Activated T-cell treated with anti-CD3 and anti-CD28 coated beads for 48 hours (primary cell): Measurements from ENCODE around the gene PFN3.
"Not testable (repeated sequence)": the region's sequence is repeated elsewhere in the genome, so short reads cannot be mapped to it uniquely, and the experiment has no call there.

Experiments used
- DNase-seq: peaks from one replicate; pipeline ENCODE4 v3.0.0-alpha.2; 2020; ENCODE audit warnings: low read depth

Gene PFN3

DNA sequence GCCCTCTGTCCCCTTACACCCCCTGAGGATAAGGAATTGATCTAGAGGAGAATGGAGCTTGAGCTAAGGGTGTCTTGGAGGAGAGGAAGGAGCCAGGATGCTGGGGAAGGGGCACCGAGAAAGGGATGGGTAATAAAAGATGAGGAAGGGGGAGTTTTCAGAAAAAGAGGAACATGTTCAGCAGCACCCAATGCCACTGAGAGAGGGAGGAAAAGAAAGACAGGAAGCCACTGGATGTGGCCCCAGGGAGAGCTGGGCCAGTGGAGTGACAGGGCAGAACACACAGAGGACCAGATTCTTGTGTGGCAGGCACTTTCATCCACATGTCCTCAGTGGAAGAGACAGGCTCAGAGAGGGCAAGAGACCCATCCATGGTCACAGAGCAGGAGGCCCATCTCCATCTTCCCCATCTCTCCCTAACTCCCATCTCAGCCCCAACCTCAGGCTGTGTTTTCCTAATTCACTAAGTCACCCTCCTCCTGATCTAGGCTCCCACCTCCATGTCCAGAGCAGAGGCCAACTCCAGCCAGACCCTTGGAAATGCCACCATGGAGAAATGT, 7.2 kb downstream of the PFN3 start:
- DNase-seq, result no peak

DNA sequence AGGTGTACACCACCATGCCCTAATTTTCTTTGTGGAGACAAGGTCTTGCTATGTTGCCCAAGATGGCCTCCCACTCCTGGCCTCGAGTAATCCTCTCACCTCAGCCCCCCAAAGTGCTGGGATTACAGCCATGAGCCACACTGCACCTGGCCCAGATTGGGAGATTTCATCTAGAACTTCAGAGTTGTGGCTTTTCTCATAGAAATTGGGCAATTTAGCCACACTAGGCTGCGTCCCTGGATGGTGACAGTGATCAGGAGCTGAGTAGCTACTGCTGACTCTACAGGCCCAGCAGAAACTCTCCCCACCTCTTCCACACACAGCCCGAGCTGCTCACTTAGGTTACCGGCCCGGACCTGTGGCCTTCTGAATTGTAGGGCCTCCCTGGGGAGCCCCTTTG, 7.7 kb downstream of the PFN3 start:
- DNase-seq, result no peak

DNA sequence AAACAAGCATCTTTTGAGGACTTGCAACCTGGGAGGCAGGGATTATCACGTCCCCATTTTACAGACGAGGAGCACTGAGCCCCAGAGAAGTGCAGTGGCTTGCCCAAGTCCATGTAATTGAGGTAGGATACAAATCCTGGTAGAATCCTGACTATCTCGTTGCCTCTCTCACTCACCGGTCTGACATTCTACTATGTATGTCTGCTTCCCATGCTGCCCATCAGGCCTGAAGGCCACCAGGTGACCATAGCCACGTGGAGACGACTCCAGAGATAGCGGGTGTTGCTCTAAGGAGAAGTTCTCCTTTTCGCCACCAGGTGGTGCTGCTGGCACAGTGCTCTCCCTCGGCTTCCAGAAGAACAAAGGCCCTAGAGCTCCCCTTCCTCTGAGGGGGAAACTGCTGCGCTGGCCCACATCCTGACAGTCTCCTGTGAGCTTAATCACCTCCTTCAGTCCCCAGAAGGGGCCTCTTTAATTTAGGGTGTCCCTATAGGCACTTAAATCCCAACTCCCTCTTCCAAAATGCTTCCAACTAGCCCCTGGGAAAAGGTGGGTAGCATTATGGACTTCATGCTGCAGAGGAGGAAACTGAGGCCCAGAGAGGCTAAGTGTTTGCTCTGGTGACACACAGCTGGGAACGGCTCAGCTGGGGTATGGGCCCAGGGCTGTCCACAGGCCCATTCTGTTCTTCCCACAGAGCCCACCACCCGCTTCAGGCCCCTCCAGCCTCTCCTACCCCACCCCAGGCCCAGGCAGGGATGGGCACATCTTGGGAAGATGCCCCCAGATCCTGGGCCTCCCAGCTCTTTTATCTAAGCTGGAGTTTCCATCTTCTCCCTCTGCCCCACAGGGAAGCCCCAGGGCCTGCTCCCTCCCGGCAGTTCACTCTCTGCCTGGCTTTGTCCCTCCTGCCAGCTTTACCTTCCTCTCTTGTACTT, 9.8 kb downstream of the PFN3 start:
- DNase-seq, result peak; percentile 83

DNA sequence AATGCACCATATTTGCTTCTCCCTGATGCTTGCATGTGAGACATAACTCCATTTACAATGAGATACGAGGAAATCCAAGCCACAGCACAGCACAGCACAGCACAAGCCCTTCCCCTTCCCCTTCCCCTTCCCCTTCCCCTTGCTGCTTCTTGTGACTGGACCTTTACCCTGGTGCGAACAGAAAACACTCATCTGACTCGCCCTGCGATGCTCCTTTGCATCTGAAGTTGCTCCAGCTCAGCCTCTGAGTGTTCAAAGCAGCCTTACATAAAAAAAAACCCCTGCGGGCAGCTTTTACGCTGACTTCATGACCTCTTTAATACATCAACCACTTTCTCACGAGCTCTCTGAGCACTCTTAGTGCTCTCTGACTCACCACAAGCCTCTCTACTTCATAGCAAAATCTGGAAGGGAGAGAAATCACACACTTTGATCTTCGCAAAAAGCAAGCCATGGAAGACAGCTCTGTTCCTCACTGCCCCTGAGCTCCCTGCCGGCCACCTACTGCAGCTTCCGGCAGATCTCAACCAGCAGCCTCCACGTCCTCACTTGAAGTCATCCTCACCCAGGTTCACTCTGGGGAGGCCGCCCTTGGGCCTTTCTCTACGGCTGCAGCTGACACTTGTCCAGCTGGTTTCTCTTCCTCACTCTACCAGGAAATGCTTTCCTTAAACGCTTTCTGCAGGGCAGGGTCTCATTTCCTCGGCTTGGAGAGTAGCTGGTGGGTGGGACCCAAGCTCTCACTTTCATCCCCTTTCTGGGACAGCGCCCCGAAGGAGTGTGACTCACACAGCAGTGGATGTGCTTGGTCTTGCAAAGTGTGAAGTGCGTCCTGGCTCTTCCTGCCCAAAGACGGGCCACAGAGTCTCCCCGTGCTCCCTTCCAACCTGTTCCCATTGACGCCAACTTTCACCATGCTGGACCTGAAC, 11.0 kb downstream of the PFN3 start:
- DNase-seq, result no peak

DNA sequence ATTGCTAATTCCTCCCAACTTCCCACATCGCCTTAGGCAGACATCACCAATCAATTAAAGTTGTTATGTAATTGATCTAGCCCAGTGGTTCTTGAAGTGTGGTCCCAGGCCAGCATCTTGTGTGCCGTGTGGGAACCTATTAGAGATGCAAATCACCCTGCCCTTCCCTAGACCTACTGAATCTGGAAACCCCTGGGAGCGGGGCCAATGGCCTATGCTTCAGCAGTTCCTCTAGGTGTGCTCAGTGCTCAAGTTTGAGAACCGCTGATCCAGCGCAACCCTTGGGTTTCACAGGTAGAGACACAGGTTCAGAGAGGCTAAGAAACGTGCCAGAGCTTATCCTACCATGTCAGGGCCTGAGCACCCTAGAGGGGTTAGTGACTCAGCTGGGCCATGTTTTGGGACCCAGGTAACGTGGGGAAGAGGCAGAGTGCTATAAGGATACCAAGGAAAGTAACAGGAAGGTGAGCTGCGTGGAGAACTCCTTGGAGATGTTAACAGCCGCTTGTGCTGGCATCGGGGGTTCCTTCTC, 11.9 kb downstream of the PFN3 start:
- DNase-seq, result no peak

DNA sequence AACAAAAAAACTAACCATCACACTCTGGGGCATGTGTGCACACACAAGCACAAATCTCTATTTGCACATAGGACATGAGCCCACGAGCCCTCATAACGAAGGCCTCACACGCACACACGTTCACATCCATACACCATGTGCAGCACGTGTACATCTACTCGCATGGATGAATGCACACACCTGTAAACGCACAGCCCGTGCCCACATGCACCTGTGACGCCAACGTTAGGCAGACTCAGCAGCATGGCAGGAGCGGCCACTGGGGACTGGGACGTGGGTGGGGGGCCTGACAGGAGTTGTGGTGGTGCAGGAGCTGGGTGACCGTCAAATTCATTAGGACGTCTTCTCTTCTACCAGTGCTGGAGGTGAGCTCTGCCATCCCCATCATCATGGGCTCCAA, 13.1 kb downstream of the PFN3 start:
- DNase-seq, result no peak

DNA sequence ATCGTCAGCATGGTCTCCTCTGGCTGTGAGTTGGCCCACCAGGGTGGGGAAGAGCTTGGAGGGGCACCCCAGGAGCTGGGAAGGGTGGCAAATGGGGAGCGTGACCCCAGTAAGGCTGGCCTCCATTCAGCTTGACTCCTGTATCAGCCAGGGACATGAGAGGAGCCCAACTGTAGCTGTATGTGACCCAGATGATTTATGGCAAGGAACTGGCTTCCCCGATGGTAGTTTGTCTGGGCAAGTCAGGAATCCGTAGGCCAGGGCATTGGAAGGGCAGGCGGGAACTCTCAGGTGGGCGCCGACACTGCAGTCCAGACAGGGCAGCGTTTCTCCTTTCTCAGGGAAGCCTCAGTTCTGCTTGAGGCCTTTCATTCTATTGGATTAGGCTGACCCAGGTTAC, 13.9 kb downstream of the PFN3 start:
- no peak for DNase-seq

DNA sequence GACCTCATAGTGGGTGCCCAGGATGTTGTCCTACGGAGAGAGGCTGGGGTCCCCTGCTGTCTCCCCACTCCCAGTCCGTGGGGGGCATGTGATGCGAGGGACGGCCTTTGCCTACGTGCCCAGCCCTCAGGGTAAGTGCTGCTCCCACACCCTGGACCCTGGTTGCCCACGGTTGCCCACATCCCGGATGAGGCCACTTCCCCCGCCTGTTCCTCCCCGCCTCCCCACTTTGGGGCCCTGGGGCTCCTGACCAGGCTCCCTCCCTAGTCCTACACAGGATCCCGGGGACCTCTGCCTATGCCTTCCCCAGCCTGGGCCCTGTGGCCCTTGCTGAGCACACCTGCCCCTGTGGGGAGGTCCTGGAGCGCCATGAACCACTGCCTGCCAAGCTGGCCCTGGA, 14.7 kb downstream of the PFN3 start:
- no peak for DNase-seq

DNA sequence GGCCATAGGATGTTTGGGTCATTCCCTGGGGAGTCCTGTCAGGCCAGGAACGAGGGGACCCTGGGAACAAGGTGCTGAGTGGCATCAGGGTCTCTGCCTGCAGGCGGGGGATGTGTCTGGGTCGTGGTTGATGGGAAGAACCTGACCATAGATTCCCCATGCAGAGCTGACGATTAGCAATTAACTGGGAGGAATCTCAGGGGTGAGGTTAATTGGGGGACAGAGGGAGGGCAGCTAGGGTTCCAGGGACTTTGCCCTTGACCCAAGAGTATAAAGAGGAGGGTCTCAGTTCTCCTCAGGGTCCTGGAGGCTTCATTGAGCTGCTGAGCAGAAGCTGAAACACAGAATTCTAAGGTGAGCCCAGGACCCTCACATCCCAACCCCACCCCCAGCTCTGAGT, 16.3 kb downstream of the PFN3 start, which contains the start of gene SLC34A1:
TSS of gene SLC34A1 (plus strand) at position 301 of the 400 bp plus-strand sequence. CDS start 1,308 bp downstream, outside the sequence.
- DNase-seq, result no peak

DNA sequence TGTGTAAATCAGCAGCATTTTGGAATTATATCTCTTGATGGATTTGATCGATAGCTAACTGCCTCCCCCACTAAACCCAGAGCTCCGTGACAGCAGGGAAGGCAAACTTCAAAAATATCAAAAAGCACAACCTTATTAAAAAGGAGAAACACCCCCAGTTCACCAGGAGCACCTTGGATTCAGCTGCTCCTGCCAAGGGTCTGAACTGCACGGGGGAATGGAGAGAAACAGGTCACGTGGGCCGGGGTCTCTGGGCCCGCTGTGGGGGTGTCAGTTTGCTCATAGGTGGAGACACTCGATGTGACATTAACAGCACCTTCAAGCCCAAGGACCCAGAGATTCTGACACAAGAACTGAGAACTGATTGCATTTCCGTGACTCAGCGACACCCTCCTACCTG, 17.3 kb downstream of the PFN3 start:
- DNase-seq, result no peak

DNA sequence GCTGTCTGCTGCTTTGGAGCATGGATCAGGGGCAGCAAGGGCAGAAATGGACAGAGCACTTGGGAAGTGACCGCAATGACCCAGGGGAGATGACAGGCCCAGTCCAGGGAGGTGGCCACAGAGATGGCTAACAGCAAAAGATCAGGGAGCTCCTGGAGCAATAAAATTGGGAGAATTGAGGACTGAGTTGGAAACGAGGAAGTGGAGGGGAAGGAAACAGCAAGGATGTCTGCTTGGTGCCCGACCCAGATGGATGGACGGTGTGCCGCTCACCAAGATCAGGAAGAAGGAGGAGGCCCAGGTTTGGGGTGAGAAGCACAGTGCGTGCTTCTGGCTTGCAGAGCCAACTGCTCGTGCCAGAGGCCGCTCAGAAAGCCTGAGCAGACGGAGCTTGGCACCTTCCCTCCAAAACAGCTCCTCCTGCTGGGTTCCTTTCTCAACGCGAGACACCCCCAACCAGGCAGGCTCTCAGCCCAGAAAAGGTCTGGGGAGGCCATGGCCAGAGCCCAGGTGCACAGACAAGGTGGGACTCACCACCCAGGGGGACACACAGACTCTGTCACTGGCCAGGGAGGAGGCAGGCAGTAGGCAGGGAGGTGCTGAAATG, 17.9 kb downstream of the PFN3 start:
- DNase-seq, result no peak

DNA sequence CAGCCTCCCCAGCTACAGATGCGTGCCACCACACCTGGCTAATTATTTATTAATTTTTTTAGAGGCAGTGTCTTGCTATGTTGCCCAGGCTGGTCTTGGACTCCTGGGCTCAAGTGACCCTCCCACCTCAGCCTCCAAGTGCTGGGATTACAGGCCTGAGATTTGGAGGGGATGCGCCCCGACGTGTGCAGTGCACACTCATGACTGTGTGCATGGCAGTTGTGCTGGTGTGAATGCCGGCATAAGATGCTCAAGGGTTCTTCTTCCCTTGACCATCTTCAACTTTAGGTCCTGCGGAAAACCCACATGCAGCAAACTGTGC, 19.7 kb downstream of the PFN3 start:
- DNase-seq, result no peak

DNA sequence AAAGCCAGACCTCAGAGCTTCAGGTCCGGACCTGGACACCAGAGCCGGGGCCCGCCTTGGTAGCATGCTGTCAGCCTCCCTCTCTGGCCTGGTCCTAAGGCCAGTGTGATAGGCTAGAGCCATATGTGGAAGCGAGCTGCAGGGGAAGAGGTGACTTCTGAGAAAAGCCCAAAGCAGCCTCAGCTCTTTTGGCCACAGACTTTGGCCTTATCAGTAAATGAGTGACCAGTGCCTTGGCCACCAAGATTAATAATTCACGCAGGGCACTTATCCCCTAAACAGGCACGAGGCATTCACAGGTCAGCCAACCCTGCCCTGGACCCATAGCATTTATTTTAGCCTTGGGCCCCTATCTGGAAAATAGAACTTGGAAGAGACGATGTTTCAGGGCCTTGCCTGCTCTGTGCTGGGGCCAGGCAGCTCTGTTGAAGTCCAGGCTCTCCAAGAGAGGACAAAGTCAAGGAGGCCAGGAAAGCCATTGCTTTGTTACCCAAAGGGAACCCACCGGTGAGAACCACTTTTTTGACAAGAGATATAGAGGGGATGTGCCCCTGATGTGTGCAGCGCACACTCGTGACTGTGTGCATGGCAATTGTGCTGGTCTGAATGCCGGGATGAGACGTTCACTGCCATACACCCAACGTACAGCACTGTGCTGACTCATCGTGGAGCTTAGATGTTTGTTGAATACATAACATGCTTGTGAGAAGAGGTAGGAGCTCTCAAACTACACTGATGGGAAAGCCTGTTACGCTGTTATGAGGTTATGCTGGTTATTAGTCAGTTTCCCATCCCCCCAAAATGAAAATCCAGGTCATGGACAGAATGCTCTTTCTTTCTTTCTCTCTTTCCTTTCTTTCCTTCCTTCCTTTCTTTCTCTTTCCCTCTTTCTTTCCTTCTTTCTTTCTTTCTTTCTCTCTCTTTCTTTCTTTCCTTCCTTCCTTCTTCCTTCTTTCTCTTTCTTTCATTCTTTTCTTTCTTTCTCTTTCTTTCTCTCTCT, 21.3 kb downstream of the PFN3 start:
- DNase-seq, result no peak

DNA sequence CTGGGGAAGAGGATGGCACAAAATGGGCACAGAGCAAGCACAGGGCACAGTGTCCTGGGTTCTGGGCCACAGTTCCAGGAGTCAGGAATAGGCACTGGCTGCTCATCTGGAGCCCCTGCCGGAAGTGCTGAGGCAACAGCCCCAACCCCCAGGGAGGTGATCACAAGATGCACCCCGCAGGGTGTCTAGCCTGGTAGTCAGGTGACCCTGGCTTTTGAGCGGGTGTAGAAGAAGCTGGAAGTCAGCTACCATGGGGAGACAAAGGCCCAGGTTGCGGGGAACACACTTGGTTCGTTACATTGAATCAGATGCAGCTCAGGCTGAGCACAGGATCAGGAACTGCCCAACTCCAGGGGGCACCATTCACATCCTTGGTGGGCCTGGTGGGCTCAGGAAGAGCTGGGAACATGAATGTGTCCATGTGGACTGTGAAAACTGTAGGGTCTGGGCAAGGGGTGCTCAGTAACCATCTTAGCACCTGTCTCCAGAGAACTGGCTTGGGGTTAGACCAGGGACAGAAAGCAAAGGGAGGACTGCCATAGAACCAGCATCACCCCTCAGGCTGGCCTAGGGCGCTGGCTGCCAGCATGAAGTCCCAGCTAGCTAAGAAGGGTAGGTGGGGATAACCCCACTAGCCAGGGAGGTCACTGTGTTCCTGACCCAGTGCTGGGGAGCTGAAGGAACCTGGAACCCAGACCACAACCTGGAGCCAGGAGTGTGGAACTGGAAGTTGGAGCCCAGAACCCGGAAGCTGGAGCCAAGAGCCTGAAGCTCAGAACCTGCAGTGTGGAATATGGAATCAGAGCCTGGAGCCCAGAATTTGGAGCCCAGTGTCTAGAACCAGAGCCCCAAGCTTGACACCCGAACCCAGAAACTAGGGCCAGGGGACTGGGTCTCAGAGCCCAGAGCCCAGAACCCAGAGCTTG, 22.3 kb downstream of the PFN3 start:
- no peak for DNase-seq

DNA sequence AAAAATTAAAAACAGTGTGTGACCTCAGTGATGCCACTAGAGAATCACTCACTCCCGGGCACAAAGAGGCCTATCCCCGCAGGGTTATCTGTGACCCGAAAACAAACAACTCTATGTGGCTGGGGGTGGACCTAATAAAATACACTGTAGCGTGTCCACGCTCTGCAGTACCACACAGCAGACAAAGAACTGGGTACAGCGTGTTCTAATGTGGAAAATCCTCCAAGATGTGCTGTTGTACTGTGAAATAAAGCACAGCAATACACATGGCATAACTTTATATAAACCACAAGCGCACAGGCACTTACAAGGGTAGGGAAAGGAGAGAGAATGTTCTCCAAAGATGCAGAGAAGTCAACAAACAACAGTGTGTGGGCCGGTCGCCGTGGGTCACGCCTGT, 24.4 kb downstream of the PFN3 start:
- DNase-seq, result no peak

DNA sequence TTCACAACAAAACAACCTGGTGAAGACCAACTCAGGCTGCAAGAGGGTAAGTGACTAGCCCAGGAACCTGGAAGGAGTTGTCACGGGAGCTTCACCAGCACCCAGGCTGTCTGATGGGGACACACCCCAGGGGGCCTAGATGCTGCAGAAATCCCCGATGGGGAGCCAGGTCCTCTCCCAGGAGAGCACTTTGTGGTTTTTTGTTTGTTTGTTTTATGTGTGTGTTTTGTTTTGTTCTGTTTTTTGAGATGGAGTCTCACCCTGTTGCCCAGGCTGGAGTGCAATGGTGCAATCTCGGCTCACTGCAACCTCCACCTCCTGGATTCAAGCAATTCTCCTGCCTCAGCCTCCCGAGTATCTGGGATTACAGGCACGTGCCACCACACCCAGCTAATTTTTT, 24.9 kb downstream of the PFN3 start:
- not testable (repeated sequence) for DNase-seq

DNA sequence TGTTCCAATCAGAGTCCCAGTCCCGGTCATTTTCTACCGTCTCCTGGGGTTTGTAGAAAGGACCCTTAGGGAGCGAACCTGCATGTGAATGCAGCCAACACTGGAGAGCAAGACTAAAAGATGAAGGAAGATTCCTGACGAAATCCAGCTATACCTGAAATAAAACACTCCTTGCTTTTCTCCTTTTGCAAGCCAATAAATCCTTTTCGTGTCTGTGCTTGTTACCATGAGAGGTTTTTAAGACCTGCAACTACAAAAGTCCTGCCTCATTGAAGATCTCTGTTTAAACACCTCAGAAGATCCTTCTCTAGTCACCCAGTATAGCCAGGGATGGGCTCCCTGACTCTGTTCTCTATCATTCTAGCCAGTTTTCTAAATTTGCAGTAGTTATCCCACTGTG, 26.2 kb downstream of the PFN3 start:
- DNase-seq, result no peak

DNA sequence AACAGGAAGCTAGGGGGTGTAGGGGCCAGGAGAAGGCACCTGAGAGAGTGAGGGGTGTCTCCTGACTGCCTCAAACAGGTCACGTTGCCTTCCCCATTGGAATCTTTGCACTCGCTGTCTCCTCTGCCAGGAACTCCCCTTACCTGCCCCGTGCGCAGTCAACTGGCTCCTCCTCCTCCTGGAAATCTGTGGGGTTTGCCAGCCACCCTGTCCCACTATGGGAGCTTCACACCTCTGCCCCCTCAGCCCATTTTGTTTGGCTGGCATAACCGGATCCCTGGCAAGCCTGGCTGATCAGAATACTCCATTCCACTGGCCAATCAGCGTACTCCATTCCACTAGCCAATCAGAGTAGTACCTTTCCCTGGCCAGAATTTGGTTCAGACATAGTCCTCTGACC, 26.7 kb downstream of the PFN3 start:
- no peak for DNase-seq

DNA sequence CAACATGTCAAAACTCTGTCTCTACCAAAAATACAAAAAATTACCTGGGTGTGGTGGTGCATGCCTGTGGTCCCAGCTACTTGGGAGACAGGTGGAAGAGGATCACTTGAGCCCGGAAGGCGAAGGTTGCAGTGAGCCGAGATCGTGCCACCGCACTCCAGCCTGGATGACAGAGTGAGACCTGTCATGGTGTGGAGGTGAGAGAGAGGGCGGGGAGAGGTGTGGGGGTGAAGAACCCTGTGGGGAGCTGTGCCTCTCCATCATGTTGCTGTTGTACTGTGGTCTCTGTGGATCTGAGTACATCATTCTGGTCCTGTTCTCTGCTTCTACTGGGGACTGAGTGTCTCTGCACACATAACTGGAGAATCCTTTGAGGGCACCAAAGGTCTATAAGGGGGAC, 27.6 kb downstream of the PFN3 start:
- no peak for DNase-seq
